CD4-positive, alpha-beta T cell treated with Interleukin-4 for 4 hours (primary cell): ENCODE measurements around the gene MEF2A.
"Not testable (repeated sequence)": the region's sequence is repeated elsewhere in the genome, so short reads cannot be mapped to it uniquely, and the experiment has no call there.

Experiments
- DNase-seq: peaks from one replicate; pipeline ENCODE4 v3.0.0-alpha.2; 2020

The MEF2A gene

GRCh38 chr15:99732751-99733267, 167.0 kb downstream of the MEF2A start:
- no peak for DNase-seq

GRCh38 chr15:99733268-99734039, 167.7 kb downstream of the MEF2A start, which contains the start of gene LYSMD4:
Gene LYSMD4, minus strand, starts transcription at chr15:99733437. Its CDS starts 1,438 bp downstream, at chr15:99731999.
- peak; percentile 95 for DNase-seq

- DNase-seq: not testable (repeated sequence)
Observed at GRCh38 chr15:99734040-99734291, 168.2 kb downstream of the MEF2A start.

GRCh38 chr15:99734575-99734974, 168.8 kb downstream of the MEF2A start:
- no peak for DNase-seq

GRCh38 chr15:99735868-99736267, 170.1 kb downstream of the MEF2A start:
- no peak for DNase-seq

GRCh38 chr15:99736702-99737101, 170.9 kb downstream of the MEF2A start:
- DNase-seq: no peak

GRCh38 chr15:99738021-99738847, 172.4 kb downstream of the MEF2A start:
- DNase-seq: no peak

- no peak for DNase-seq
Observed at GRCh38 chr15:99741835-99742234, 176.1 kb downstream of the MEF2A start.

- no peak for DNase-seq
Observed at GRCh38 chr15:99744142-99744541, 178.4 kb downstream of the MEF2A start.

GRCh38 chr15:99745370-99746086, 179.7 kb downstream of the MEF2A start:
- no peak for DNase-seq

- no peak for DNase-seq
Observed at GRCh38 chr15:99749386-99749785, 183.6 kb downstream of the MEF2A start.

GRCh38 chr15:99750326-99750725, 184.5 kb downstream of the MEF2A start:
- not testable (repeated sequence) for DNase-seq

GRCh38 chr15:99752556-99752955, 186.8 kb downstream of the MEF2A start:
- DNase-seq: no peak

- no peak for DNase-seq
Observed at GRCh38 chr15:99753066-99753465, 187.3 kb downstream of the MEF2A start.

- peak; percentile 74 for DNase-seq
Observed at GRCh38 chr15:99755692-99756409, 190.1 kb downstream of the MEF2A start.

GRCh38 chr15:99762288-99762687, 196.5 kb downstream of the MEF2A start:
- DNase-seq: no peak

GRCh38 chr15:99763827-99764226, 198.0 kb downstream of the MEF2A start:
- no peak for DNase-seq

GRCh38 chr15:99764522-99764921, 198.7 kb downstream of the MEF2A start:
- DNase-seq: no peak
